ENCODE results near the gene TAMM41. TPM values are rescaled to one million over a fixed set of nuclear protein-coding genes. Genes with fewer than 3 reads are reported as not detected.

Gene TAMM41
- total and polyA plus RNA-seq, 10 donors: 10.4 to 33.9 (median 21.5) TPM

GRCh38 chr3:11829416-11829815 lies 17.3 kb downstream of the TAMM41 start:
- TF ChIP-seq POLR2AphosphoS5 (IDR thresholded peaks at IDR 0.05): no peak
- TF ChIP-seq POLR2A (IDR thresholded peaks at IDR 0.05): no peak
- no peak for TF ChIP-seq CTCF (IDR thresholded peaks at IDR 0.05 in 8 of 11, conservative IDR thresholded peaks at IDR 0.05 in 3 of 11)
- Histone ChIP-seq H3K27ac (no peak overlapping the region), H3K36me3 (peaks cover 0 to 100% (median 75%) of the 10 kb centered on the region in 6 donors), H3K9me3 (no peaks in the 10 kb centered on the region), H3K4me3 (no peak overlapping the region), H3K4me1 (peaks cover 0 to 9% (median 0%) of the 10 kb centered on the region in 6 donors), H3K27me3 (replicated peaks in 1 of 7) (no peaks in the 10 kb centered on the region)
- intact Hi-C loops (cut with DNase I; ENCODE audit: low total_unique reads): no loop called here
- 78 to 86% (median 84%) methylated on average over 7 of the region's 7 CpGs for WGBS, 5 donors
- no peak for DNase-seq

- DNase-seq: no peak
- TF ChIP-seq POLR2A (IDR thresholded peaks at IDR 0.05) (no peak), POLR2AphosphoS5 (IDR thresholded peaks at IDR 0.05) (no peak), CTCF (IDR thresholded peaks at IDR 0.05 in 8 of 11, conservative IDR thresholded peaks at IDR 0.05 in 3 of 11) (no peak)
- H3K4me3 ChIP-seq: no peak overlapping the region
- no peaks in the 10 kb centered on the region for H3K27me3 ChIP-seq (replicated peaks in 1 of 7)
- intact Hi-C loops (cut with DNase I; ENCODE audit: low total_unique reads): no loop called here
- H3K9me3 ChIP-seq: no peaks in the 10 kb centered on the region
- WGBS, 5 donors: 45 to 76% (median 67%) methylated on average over 1 of the region's 1 CpG
- peaks cover 0 to 9% (median 0%) of the 10 kb centered on the region in 6 donors for H3K4me1 ChIP-seq
- H3K36me3 ChIP-seq: peaks cover 3 to 100% (median 66%) of the 10 kb centered on the region in 6 donors
- H3K27ac ChIP-seq: peak overlapping the region in 3 of 8 donors; percentile 8 to 20 (median 16)
These were observed 19.9 kb downstream of the TAMM41 start for GRCh38 chr3:11826628-11827265.

- WGBS, 5 donors: 88 to 93% (median 92%) methylated on average over 5 of the region's 5 CpGs
- peaks cover 3 to 100% (median 68%) of the 10 kb centered on the region in 6 donors for H3K36me3 ChIP-seq
These were observed 21.4 kb downstream of the TAMM41 start for GRCh38 chr3:11825301-11825700.

More at GRCh38 chr3:11825301-11825700, 21.4 kb downstream of the TAMM41 start:
- DNase-seq: no peak
- TF ChIP-seq CTCF (IDR thresholded peaks at IDR 0.05 in 8 of 11, conservative IDR thresholded peaks at IDR 0.05 in 3 of 11) (no peak), POLR2A (IDR thresholded peaks at IDR 0.05) (no peak), POLR2AphosphoS5 (IDR thresholded peaks at IDR 0.05) (no peak)
- Histone ChIP-seq H3K27me3 (replicated peaks in 1 of 7) (no peaks in the 10 kb centered on the region), H3K4me1 (peaks cover 0 to 9% (median 0%) of the 10 kb centered on the region in 6 donors), H3K4me3 (no peak overlapping the region), H3K27ac (no peak overlapping the region), H3K9me3 (no peaks in the 10 kb centered on the region)
- intact Hi-C loops (cut with DNase I; ENCODE audit: low total_unique reads): no loop called here
